SH-SY5Y (cell line): ENCODE results near the gene SIL1.
A peak's percentile ranks its signal among the peaks of the same experiment; 100 is the strongest.

Experiments used
- GATA2 ChIP-seq: IDR thresholded peaks from 2 replicates; pipeline ENCODE4 v1.6.1; 2011; ENCODE audit warnings: mild to moderate bottlenecking, low read depth, low read length
- GATA3 ChIP-seq: IDR thresholded peaks from 2 replicates; pipeline ENCODE4 v1.6.1; 2011; ENCODE audit warnings: low read depth, mild to moderate bottlenecking, low read length, moderate library complexity

SIL1 gene

DNA sequence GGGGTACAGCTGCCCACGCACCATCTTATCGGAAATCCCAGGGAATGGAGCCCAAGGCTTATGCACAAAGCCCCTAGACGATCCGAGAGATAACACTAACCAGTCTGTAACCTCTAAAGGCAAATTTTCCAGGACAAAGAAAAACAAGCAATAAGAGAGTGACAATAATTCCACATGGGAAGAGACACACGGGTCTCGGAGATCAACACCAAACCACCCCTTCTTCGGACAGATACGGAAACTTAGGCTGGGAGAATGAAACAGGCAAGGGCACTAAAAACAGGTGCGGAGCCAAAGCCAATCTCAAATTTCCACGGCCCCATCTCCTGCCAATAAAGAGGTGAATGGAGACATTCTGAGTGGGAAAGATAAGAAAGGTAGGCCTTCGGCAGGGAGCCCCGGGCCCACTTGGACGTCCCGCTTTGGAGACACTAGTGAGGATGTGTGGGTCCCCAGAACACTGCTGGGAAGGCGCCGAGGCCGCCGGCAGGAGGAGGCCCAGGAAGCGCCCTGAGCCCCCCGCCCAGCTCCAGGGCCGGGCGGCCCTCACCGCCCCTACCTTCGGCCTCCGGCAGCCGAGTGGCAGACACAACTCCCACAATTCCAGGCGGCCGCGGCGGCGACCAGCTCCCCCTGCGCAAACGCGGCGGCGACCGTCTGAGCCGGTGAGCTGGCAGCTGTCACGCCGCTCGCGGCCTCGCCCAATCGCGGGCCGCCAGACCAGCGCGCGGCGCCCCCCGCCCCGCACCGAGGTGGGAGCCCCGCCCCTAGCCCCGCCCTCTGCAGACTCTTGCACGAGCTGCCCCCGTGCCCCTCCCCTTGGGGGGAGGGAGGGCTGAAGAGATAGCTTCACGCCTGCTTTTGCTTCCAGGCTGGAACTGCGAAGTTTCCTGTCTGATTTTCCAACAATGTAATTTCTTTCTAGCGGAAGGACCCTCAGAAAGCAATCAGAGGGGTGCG, at the start of gene SIL1:
SIL1 (minus strand) TSS at position 659 of the 960 bp plus-strand sequence. CDS start 70,525 bp downstream, outside the sequence.
- no peak for TF ChIP-seq GATA3
- peak; percentile 20; the same call in 1 of the 2 replicates for TF ChIP-seq GATA2

DNA sequence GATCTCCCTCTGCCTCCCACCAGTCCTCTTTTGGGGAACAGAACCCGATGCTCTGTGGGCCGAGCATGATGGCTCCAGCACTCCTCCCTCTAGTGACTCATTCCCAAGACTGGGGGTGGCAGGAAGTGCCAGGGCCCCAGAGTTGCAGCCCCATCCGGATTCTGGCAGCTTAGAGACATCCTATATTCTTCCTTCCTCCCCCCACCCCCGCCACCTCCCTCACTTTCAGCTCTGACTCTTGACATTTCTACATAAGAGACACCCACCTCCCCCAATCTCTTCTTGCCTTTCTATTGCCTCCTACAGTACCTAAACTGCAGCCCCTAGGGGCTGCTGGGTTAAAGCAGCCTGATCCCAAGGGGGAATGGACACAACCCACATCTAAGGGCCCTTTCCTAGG, 48.2 kb upstream of the SIL1 start:
- TF ChIP-seq GATA2: no peak
- TF ChIP-seq GATA3: no peak

DNA sequence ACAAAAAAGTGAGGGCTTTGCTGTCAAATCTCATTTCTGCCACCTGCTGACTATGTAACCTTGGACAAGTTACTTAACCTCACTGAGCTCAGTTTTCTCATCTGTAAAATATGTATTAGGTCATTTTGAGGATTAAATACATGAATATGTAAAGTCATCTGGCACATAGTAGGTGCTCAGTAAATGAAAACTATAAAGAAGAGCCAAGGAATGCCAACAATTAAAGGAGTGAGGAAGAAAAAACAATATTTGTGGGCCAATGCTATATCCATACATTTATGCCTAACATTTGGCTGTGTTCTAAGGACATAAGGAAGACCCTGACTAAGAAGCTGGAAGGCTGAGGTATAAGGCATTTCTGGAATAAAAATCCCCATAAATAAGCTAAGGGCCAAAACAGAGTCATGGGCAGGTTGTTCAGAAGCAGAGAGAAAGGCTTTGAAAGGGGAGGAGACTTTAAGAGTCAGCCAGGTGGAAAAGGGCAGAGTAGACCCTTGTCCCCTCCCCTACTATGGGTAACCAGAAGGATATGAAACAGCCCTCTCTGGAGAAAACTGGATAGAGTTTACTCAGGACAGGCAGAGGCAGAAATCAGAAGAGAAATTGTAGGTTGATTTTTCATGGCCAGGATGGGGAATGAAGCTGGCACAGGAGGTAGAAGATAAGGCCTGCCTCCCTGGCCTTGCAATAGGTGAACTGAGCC, 47.6 kb upstream of the SIL1 start:
- no peak for TF ChIP-seq GATA2
- TF ChIP-seq GATA3: no peak

DNA sequence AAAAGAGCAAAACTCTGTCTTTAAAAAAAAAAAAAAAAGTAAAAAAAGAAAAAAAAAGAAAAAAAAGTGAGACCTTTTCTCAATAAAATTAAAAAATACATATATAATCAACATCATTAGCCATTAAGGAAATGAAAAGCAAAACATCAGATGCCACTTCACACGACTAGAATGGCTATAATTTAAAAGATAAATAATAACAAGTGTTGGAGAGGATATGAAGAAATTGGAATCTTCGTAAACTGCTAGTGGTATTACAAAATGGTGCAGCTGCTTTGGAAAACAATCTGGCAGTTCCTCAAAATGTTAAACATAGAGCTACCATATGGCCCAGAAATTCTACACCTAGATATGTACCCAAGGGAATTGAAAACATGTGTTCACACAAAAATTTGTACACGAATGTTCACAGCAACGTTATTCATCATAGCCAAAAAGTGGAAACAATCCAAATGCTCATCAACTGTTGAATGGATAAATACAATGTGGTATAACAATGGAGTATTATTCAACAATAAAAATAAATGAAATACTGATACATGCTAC, 45.3 kb upstream of the SIL1 start:
- TF ChIP-seq GATA3: no peak
- TF ChIP-seq GATA2: no peak

DNA sequence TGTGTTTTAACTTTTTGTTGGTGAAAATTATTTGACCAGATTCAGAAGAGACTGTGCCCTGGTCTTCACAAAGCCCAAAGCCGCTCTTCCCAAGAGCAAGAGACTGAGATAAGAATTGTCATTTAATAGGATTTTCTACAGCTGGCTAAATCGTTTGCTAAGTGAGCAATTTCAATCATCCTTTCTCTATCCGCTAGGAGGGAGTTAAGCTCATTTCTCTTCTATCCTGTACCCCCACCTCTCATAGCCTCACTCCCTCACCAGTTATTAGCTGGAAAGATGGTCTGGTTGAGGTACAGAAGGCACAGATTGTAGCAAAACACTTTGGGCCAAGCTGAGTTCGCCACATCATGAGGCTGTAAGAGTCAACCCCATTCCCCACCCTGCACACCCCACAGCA, 43.0 kb upstream of the SIL1 start:
- TF ChIP-seq GATA2 (no peak), GATA3 (no peak)

DNA sequence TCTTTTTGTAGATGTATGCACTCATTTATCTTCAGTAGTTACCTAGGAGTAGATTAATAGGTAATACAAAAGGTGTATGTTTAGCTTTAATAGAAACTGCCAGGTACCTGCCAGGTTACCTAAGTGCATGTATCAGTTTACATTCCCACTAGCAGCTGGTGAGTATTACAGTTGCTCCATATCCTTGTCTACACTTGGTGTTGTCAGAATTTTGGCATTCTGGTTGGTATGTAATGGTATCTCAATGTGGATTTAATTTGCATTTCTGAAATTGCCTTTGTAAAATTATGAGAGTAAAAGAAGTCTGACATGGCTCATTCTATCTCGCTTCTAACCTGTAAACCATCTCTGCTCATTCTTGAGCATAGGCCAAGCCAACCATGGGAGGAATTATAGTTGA, 38.3 kb upstream of the SIL1 start:
- TF ChIP-seq GATA3 (no peak), GATA2 (no peak)

DNA sequence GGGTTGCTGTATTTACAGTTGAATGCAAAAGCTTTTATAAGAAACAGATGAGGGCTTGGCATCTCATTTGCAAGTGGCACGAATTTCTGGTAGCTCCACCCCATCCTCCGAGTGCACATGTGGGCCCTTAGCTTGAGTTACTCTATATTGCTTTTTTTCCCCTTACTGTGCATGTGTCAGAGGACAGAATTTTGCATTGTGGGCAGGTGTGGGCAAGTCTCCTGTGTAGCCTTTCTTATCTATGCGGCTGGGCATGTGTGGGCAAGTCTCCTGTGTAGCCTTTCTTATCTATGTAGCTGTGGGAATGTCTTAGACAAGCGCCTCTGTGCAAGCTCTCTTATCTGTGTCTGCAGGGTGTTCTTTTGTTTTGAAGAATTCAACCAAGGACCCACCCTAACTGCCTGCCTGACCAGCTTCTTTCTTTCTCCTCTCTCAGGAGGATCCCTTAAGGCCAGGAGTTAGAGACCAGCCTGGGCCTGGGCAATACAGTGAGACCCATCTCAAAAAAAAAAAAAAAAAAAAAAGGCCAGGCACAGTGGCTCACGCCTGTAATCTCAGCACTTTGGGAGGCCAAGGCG, 34.1 kb upstream of the SIL1 start:
- TF ChIP-seq GATA3 (no peak), GATA2 (no peak)

DNA sequence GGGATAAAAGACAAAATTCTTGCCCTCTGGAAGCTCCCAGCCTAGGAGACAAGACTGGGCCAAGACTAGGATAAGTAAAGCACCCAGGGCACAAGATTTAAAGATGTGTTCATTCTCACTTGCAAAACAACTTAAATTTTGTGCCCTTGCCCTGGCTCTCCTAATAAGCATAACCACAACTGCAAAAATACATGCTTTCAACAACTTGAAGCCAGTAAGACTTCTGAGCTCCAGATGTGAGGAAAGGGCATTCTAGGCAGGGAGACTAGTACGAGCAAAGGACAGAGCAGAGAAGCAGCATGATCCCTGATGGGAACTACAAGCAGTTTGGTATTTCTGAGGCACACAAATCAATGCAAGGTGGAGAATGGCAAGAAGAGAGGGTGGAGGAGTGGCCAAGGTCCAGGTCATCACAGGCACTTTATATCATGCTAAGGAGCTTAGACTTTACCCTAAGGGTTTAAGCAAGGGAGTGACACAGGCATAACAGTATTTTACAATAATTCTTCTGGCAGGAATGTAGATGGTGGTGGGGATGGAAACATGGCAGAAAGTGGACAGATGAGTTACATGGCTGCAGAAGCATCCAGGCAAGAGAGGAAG, 30.1 kb upstream of the SIL1 start:
- TF ChIP-seq GATA2 (no peak), GATA3 (no peak)

DNA sequence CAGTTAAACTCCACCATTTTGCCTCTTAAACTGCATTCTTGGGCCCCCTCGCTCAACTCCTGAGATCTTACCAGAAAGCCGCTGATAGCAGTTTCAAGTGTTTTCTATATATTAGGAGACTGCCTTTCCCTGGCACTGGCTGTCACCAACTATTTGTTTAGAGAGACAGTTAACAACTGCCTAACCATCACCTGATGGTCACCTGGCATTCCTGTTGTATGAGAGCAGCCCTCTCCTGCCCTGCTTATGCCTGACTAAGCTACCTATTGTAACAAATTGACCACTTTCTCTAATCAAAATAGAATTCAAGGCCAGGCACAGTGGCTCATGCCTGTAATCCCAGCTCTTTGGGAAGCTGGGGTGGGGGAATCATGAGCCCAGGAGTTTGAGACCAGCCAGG, 28.0 kb upstream of the SIL1 start:
- no peak for TF ChIP-seq GATA2
- TF ChIP-seq GATA3: no peak

DNA sequence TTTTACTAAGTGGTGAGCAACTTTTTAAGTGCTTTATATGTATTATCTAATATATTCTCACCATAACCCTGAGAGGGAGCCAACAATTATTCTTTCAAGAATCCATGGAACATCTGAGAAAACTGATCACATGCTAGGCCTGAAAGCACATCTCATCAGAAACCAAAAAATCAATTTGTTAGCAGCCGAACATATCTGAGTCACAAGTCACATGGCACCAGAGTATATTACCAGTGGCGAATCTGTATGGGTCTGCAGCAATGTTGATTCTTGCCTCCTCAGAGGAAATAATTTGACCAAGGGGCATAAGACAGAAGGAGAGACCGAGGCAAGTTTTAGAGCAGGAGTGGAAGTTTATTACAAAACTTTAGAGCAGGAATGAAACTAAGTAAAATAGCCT, 25.3 kb upstream of the SIL1 start:
- TF ChIP-seq GATA3: no peak
- TF ChIP-seq GATA2: no peak

DNA sequence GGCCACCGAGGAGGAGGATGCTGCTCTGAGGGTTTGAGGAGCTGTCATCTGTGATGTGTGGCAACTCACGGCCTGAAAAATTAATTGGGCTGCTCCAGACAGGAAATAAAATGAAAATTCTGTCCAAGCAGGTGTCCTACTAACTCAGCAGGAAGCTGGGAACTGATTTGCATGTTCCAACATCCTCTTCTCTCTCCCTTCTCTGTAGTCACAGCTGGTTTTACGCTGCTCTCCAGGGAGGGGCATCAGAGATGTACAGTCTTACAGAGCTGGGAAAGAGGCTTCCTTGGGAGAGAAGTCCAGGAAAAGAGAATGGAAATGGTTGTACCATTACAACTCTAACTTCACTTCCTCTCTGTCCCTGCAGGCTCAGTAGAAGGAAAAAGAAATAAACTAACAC, 24.2 kb upstream of the SIL1 start:
- TF ChIP-seq GATA3: no peak
- no peak for TF ChIP-seq GATA2

DNA sequence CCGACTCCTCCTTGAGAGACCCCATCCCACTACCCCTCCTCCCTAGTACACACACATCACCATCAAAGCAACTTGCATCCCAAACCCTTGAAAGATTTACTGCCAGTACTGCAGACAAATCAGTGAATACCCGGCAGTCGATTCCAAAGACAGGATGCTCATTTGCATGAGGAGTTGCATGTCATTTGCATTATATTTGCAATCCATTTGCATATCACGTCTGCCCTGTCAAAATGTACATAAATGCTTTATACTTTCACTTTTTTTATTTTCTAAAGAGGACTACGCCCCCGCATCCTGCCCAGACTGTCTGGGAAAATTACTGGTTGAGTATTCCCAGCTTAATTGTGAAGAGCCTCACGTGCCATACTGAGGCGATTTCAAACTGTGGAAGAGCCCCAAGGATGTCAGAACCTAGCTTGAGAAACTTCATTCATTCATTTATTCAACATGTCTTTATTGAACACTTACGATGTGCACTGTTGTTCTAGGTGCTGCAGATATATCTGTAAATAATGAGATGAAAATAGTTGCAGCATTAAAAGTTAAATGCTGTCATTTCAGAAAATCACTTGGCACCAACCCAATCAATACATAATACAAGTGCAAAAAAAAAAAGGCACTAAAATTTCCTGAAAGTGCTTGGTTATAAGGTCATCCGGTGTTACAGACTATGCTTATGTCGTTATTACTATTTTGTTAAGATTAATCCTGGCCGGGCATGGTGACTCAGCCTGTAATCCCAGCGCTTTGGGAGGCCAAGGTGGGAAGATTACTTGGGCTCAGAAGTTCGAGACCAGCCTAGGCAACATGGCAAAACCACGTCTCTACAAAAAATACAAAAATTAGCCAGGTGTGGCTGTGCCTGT, 17.2 kb upstream of the SIL1 start:
- no peak for TF ChIP-seq GATA3
- no peak for TF ChIP-seq GATA2

DNA sequence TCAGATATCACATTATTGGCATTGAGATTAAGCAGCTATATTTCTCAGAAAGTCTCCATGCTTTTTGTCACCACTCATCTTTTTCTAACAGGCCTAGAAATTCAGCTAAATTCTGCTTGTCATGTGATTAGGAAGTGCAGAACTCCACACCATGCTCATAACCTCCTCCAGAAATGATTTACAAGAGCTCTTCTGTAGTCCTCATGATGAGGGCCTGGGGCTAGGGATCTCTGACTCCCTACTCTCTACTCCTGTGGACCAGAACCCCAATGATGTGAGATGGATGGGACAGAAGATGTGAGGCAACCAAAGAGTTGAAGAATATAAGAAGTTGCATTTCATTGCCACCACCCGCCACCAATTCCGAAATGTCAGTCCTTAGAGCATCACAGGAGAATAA, 16.5 kb upstream of the SIL1 start:
- TF ChIP-seq GATA2 (no peak), GATA3 (no peak)

DNA sequence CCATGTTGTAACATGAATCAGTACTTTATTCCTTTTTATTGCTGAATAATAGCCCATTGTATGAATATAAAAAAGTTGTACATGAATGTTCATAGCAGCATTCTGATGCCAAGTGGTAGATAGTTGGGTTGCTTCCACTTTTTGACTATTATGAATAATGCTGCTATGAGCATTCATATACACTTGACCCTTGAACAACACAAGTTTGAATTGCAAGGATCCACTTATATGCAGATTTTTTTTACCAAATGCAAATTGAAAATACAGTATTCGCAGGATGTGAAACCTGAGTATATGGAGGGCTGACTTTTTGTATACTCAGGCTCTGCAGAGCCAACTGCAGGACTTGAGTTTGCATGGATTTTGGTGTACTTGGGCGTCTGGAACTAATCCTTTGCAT, 14.7 kb upstream of the SIL1 start:
- no peak for TF ChIP-seq GATA3
- TF ChIP-seq GATA2: no peak
